Pulmonary artery endothelial cell (primary cell): ENCODE measurements around the gene TTLL13. TPM values are rescaled to one million over a fixed set of nuclear protein-coding genes. Genes with fewer than 3 reads are reported as not detected.
"Not testable (repeated sequence)": the region's sequence is repeated elsewhere in the genome, so short reads cannot be mapped to it uniquely, and the experiment has no call there.

Experiments used
- DNase-seq: peaks from one replicate; pipeline ENCODE4 v3.0.0-alpha.2; 2011; ENCODE audit warnings: low read depth, low spot score
- total RNA-seq: library from RNA; depleted of rRNA; stranded (reverse); fragments of >200 nt; gene quantifications from 2 replicates; pipeline ENCODE4 v1.2.3, GENCODE V29; 2014

TTLL13 gene
- total RNA-seq, 1 donor from 2014 or later = not detected

GRCh38 chr15:90280743-90281142 lies 31.4 kb downstream of the TTLL13 start:
- not testable (repeated sequence) for DNase-seq

GRCh38 chr15:90281637-90282036 lies 32.3 kb downstream of the TTLL13 start:
- not testable (repeated sequence) for DNase-seq

GRCh38 chr15:90286678-90287077 lies 37.3 kb downstream of the TTLL13 start:
- no peak for DNase-seq

- no peak for DNase-seq
Measured at GRCh38 chr15:90287101-90287500, 37.7 kb downstream of the TTLL13 start.

- DNase-seq = no peak
Measured at GRCh38 chr15:90287946-90288345, 38.6 kb downstream of the TTLL13 start.

- no peak for DNase-seq
Measured at GRCh38 chr15:90291679-90292356, 42.5 kb downstream of the TTLL13 start.

- DNase-seq = not testable (repeated sequence)
Measured at GRCh38 chr15:90293040-90293810, 43.9 kb downstream of the TTLL13 start.

- DNase-seq = no peak
Measured at GRCh38 chr15:90294159-90294558, 44.8 kb downstream of the TTLL13 start.

GRCh38 chr15:90294601-90295269 lies 45.4 kb downstream of the TTLL13 start:
- DNase-seq = no peak

- no peak for DNase-seq
Measured at GRCh38 chr15:90295270-90295648, 45.9 kb downstream of the TTLL13 start.

- not testable (repeated sequence) for DNase-seq
Measured at GRCh38 chr15:90296316-90296884, 47.0 kb downstream of the TTLL13 start.

- DNase-seq = no peak
Measured at GRCh38 chr15:90297021-90297420, 47.7 kb downstream of the TTLL13 start.

- no peak for DNase-seq
Measured at GRCh38 chr15:90300541-90300940, 51.2 kb downstream of the TTLL13 start.

- no peak for DNase-seq
Measured at GRCh38 chr15:90300988-90301706, 51.8 kb downstream of the TTLL13 start.

GRCh38 chr15:90301707-90302300 lies 52.4 kb downstream of the TTLL13 start:
- DNase-seq = no peak

GRCh38 chr15:90305355-90305754 lies 56.0 kb downstream of the TTLL13 start:
- not testable (repeated sequence) for DNase-seq

GRCh38 chr15:90305932-90306331 lies 56.6 kb downstream of the TTLL13 start:
- DNase-seq = no peak

- DNase-seq = no peak
Measured at GRCh38 chr15:90306560-90306959, 57.2 kb downstream of the TTLL13 start.

- DNase-seq = no peak
Measured at GRCh38 chr15:90307661-90308060, 58.3 kb downstream of the TTLL13 start.

GRCh38 chr15:90309020-90309419 lies 59.7 kb downstream of the TTLL13 start:
- DNase-seq = no peak
